Effector memory CD4-positive, alpha-beta T cell (primary cell): ENCODE data around the gene MGMT.

ENCODE experiments used
- DNase-seq, 3 donors: peaks; one replicate each; pipeline ENCODE4 v3.0.0-alpha.2; 2020
- H3K27ac ChIP-seq: 2 replicates; pipeline ENCODE4 v1.7.0; 2013; ENCODE audit warnings: mild to moderate bottlenecking, low read length, moderate library complexity; ENCODE audit not compliant: insufficient read depth, poor library complexity, severe bottlenecking
- H3K27me3 ChIP-seq: replicated peaks from 2 replicates; pipeline ENCODE4 v1.7.0; 2013; ENCODE audit warnings: mild to moderate bottlenecking, low read length; ENCODE audit not compliant: insufficient read depth, control insufficient read depth, poor library complexity, severe bottlenecking
- H3K36me3 ChIP-seq: 2 replicates; pipeline ENCODE4 v1.7.0; 2013; ENCODE audit warnings: mild to moderate bottlenecking, low read length, moderate library complexity; ENCODE audit not compliant: control insufficient read depth, insufficient read depth
- H3K4me1 ChIP-seq: 2 replicates; pipeline ENCODE4 v1.7.0; 2013; ENCODE audit warnings: low read length, mild to moderate bottlenecking; ENCODE audit not compliant: control insufficient read depth, insufficient read depth, poor library complexity, severe bottlenecking
- H3K4me3 ChIP-seq: 2 replicates; pipeline ENCODE4 v1.7.0; 2013; ENCODE audit warnings: low read length, low read depth, mild to moderate bottlenecking; ENCODE audit not compliant: insufficient read depth, poor library complexity, severe bottlenecking
- H3K9me3 ChIP-seq: 2 replicates; pipeline ENCODE4 v1.7.0; 2013; ENCODE audit warnings: mild to moderate bottlenecking, low read length, moderate library complexity; ENCODE audit not compliant: control insufficient read depth

MGMT gene

GRCh38 chr10:129516846-129517679, 50.0 kb downstream of the MGMT start:
- no peak overlapping the region for H3K4me3 ChIP-seq
- no peaks in the 10 kb centered on the region for H3K4me1 ChIP-seq
- H3K9me3 ChIP-seq = no peaks in the 10 kb centered on the region
- H3K27me3 ChIP-seq = no peaks in the 10 kb centered on the region
- no peak overlapping the region for H3K27ac ChIP-seq
- DNase-seq = no peak
- no peaks in the 10 kb centered on the region for H3K36me3 ChIP-seq

- Histone ChIP-seq H3K4me1 (no peaks in the 10 kb centered on the region), H3K4me3 (no peak overlapping the region), H3K27ac (no peak overlapping the region), H3K27me3 (no peaks in the 10 kb centered on the region), H3K36me3 (no peaks in the 10 kb centered on the region), H3K9me3 (no peaks in the 10 kb centered on the region)
- no peak for DNase-seq
Measured at GRCh38 chr10:129517680-129518057, 50.6 kb downstream of the MGMT start.

GRCh38 chr10:129518793-129519192, 51.8 kb downstream of the MGMT start:
- no peaks in the 10 kb centered on the region for H3K27me3 ChIP-seq
- H3K4me3 ChIP-seq = no peak overlapping the region
- no peaks in the 10 kb centered on the region for H3K36me3 ChIP-seq
- H3K4me1 ChIP-seq = no peaks in the 10 kb centered on the region
- no peak overlapping the region for H3K27ac ChIP-seq
- no peaks in the 10 kb centered on the region for H3K9me3 ChIP-seq
- DNase-seq = no peak

GRCh38 chr10:129520440-129521080, 53.5 kb downstream of the MGMT start:
- Histone ChIP-seq H3K4me3 (no peak overlapping the region), H3K36me3 (no peaks in the 10 kb centered on the region)

GRCh38 chr10:129521161-129522025, 54.4 kb downstream of the MGMT start:
- Histone ChIP-seq H3K27ac (no peak overlapping the region), H3K4me1 (no peaks in the 10 kb centered on the region), H3K9me3 (no peaks in the 10 kb centered on the region), H3K36me3 (no peaks in the 10 kb centered on the region), H3K27me3 (no peaks in the 10 kb centered on the region), H3K4me3 (no peak overlapping the region)
- DNase-seq = no peak

More at GRCh38 chr10:129520440-129521080, 53.5 kb downstream of the MGMT start:
- H3K27ac ChIP-seq = no peak overlapping the region
- no peaks in the 10 kb centered on the region for H3K27me3 ChIP-seq
- H3K4me1 ChIP-seq = no peaks in the 10 kb centered on the region
- DNase-seq = no peak
- no peaks in the 10 kb centered on the region for H3K9me3 ChIP-seq

GRCh38 chr10:129522041-129522585, 55.1 kb downstream of the MGMT start:
- Histone ChIP-seq H3K9me3 (no peaks in the 10 kb centered on the region), H3K27ac (no peak overlapping the region), H3K4me3 (no peak overlapping the region), H3K4me1 (no peaks in the 10 kb centered on the region), H3K27me3 (no peaks in the 10 kb centered on the region), H3K36me3 (no peaks in the 10 kb centered on the region)
- no peak for DNase-seq

GRCh38 chr10:129523031-129523722, 56.1 kb downstream of the MGMT start:
- no peaks in the 10 kb centered on the region for H3K36me3 ChIP-seq
- DNase-seq = no peak
- H3K9me3 ChIP-seq = no peaks in the 10 kb centered on the region
- no peak overlapping the region for H3K27ac ChIP-seq
- no peaks in the 10 kb centered on the region for H3K4me1 ChIP-seq
- no peaks in the 10 kb centered on the region for H3K27me3 ChIP-seq
- no peak overlapping the region for H3K4me3 ChIP-seq

GRCh38 chr10:129523723-129524316, 56.8 kb downstream of the MGMT start:
- Histone ChIP-seq H3K36me3 (no peaks in the 10 kb centered on the region), H3K4me1 (no peaks in the 10 kb centered on the region), H3K4me3 (no peak overlapping the region), H3K27me3 (no peaks in the 10 kb centered on the region), H3K27ac (no peak overlapping the region), H3K9me3 (no peaks in the 10 kb centered on the region)
- no peak for DNase-seq

GRCh38 chr10:129524936-129525335, 57.9 kb downstream of the MGMT start:
- H3K4me3 ChIP-seq = no peak overlapping the region
- no peak for DNase-seq
- no peak overlapping the region for H3K27ac ChIP-seq
- H3K9me3 ChIP-seq = no peaks in the 10 kb centered on the region
- H3K4me1 ChIP-seq = no peaks in the 10 kb centered on the region
- no peaks in the 10 kb centered on the region for H3K27me3 ChIP-seq
- H3K36me3 ChIP-seq = no peaks in the 10 kb centered on the region
